ENCODE results near the gene NEURL1B. TPM values are rescaled to one million over a fixed set of nuclear protein-coding genes. Genes with fewer than 3 reads are reported as not detected.

Gene NEURL1B
- polyA plus RNA-seq, 1 of the 3 experiments (the other 2 are of a cell fraction): 2.8 TPM

DNA sequence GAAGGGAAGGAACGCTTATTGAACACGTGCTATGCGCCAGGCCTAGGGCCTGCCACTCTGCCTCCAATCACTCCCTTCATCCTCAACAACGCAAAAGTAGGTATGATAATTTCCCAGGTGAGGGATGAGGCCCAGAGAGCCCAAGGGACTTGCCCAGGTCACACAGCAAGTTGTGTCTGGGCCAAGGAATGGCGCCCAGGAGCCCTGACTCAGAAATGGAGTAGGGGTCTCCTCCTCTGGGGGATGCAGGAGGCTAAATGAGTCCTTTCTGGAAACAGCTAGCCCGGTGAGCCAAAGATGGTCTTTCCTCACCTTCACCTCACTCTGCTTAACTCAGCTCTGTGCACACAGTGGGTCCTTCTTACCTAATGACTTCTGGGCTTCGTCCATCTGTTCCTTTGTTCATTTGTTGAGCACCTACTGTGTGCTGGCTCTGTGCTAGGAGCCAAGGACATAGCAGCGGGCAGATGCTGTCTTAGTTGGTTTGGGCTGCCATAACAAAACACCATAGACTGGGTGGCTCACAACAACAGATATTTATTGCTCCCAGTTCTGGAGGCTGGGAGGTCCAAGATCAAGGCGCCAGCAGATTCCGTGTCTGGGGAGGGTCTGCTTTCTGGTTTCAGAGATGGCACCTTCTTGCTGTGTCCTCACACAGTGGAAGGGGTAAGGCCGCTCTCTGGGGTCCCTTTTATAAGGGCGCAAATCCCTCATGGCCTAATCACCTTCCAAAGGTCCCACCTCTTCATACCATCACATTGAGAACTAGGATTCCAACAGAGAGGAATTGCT is 22.3 kb upstream of the NEURL1B start:
- no peak overlapping the region for H3K4me3 ChIP-seq (ENCODE audit: low read depth in 2 of 2, low read length in 1 of 2)
- no peak overlapping the region for H2AFZ ChIP-seq (ENCODE audit: low read depth)
- ChIA-PET CTCF (interaction anchor here (0.7 to 2.3 kb wide), 5 partner anchors 11 to 139 kb away, joined by 3 to 8 read pairs (median 3); no protein-coding TSS in a partner anchor), POLR2A (no interaction called here)
- WGBS (ENCODE audit: low lambda C conversion rate): 73% methylated on average over 10 of the region's 12 CpGs
- no peaks in the 10 kb centered on the region for H3F3A ChIP-seq (replicated peaks; ENCODE audit: insufficient read depth)
- H3K79me2 ChIP-seq (ENCODE audit: insufficient read depth): no peaks in the 10 kb centered on the region
- no peak overlapping the region for H3K9ac ChIP-seq
- TF ChIP-seq SMC3 (IDR thresholded peaks at IDR 0.05; ENCODE audit: low read depth, low read length): no peak
- no peak for TF ChIP-seq CTCF (IDR thresholded peaks at IDR 0.05)
- TF ChIP-seq, protein P1, sequence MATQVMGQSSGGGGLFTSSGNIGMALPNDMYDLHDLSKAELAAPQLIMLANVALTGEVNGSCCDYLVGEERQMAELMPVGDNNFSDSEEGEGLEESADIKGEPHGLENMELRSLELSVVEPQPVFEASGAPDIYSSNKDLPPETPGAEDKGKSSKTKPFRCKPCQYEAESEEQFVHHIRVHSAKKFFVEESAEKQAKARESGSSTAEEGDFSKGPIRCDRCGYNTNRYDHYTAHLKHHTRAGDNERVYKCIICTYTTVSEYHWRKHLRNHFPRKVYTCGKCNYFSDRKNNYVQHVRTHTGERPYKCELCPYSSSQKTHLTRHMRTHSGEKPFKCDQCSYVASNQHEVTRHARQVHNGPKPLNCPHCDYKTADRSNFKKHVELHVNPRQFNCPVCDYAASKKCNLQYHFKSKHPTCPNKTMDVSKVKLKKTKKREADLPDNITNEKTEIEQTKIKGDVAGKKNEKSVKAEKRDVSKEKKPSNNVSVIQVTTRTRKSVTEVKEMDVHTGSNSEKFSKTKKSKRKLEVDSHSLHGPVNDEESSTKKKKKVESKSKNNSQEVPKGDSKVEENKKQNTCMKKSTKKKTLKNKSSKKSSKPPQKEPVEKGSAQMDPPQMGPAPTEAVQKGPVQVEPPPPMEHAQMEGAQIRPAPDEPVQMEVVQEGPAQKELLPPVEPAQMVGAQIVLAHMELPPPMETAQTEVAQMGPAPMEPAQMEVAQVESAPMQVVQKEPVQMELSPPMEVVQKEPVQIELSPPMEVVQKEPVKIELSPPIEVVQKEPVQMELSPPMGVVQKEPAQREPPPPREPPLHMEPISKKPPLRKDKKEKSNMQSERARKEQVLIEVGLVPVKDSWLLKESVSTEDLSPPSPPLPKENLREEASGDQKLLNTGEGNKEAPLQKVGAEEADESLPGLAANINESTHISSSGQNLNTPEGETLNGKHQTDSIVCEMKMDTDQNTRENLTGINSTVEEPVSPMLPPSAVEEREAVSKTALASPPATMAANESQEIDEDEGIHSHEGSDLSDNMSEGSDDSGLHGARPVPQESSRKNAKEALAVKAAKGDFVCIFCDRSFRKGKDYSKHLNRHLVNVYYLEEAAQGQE (IDR thresholded peaks at IDR 0.05; ENCODE audit: low read depth, low read length): no peak
- no peak for TF ChIP-seq JUND (IDR thresholded peaks at IDR 0.05)
- H3K27me3 ChIP-seq (ENCODE audit: insufficient read depth): no peaks in the 10 kb centered on the region
- H3K36me3 ChIP-seq (replicated peaks in 1 of 2; ENCODE audit: control insufficient read depth in 1 of 2, insufficient read depth in 2 of 2, low read length in 1 of 2): no peaks in the 10 kb centered on the region
- H3K27ac ChIP-seq (ENCODE audit: low read depth in 2 of 2, low read length in 1 of 2): no peak overlapping the region
- H3K9me2 ChIP-seq: no peaks in the 10 kb centered on the region
- H3K9me3 ChIP-seq: no peaks in the 10 kb centered on the region
- H4K20me1 ChIP-seq (ENCODE audit: insufficient read depth): no peaks in the 10 kb centered on the region
- no peak for DNase-seq
- H3K4me1 ChIP-seq (ENCODE audit: control insufficient read depth in 1 of 2, insufficient read depth in 2 of 2, low read depth in 1 of 2, low read length in 1 of 2): no peaks in the 10 kb centered on the region
- H3K4me2 ChIP-seq: no peak overlapping the region

DNA sequence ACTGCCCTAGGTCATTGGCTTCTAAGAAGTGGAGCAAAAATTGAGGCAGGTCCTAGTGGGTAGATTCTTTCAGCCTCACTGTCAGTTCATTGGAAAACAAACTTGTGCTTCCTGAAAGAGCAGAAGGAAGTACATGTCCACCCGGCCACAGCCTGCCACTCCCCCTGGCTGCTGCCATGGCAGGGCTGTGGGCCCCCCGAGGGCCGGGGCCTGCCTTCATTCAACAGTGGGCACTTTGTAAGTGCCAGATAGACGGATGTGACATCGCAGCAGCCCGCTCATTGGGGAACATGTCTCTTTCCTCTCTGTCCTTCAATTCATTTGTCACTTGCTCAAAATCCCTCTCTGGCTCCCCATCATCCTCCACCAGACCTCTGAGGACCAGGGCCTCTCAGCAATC is 20.6 kb upstream of the NEURL1B start:
- no peak overlapping the region for H3K27ac ChIP-seq (ENCODE audit: low read depth in 2 of 2, low read length in 1 of 2)
- no peak for TF ChIP-seq YY1 (IDR thresholded peaks at IDR 0.05; ENCODE audit: low read depth)
- TF ChIP-seq MAX (IDR thresholded peaks at IDR 0.05; ENCODE audit: low read depth): no peak
- TF ChIP-seq GABPA (IDR thresholded peaks at IDR 0.05; ENCODE audit: low read depth): no peak
- TF ChIP-seq MXI1 (IDR thresholded peaks at IDR 0.05; ENCODE audit: low read depth, low read length): no peak
- TF ChIP-seq SMC3 (IDR thresholded peaks at IDR 0.05; ENCODE audit: low read depth, low read length): no peak
- TF ChIP-seq TAF1 (IDR thresholded peaks at IDR 0.05; ENCODE audit: borderline replicate concordance, low read depth, low read length): no peak
- TF ChIP-seq USF2 (IDR thresholded peaks at IDR 0.05; ENCODE audit: borderline replicate concordance, low read depth, low read length): no peak
- TF ChIP-seq EZH2phosphoT487 (IDR thresholded peaks at IDR 0.05; ENCODE audit: borderline replicate concordance, low read depth): no peak
- TF ChIP-seq, protein P1 (IDR thresholded peaks at IDR 0.05; ENCODE audit: low read depth, low read length): no peak
- no peak for TF ChIP-seq TEAD4 (IDR thresholded peaks at IDR 0.05; ENCODE audit: borderline replicate concordance, insufficient read depth)
- TF ChIP-seq NFIC (IDR thresholded peaks at IDR 0.05; ENCODE audit: borderline replicate concordance): no peak
- no peaks in the 10 kb centered on the region for H3K4me1 ChIP-seq (ENCODE audit: control insufficient read depth in 1 of 2, insufficient read depth in 2 of 2, low read depth in 1 of 2, low read length in 1 of 2)
- H3K27me3 ChIP-seq (ENCODE audit: insufficient read depth): no peaks in the 10 kb centered on the region
- CTCF ChIA-PET: interaction anchor here (0.5 to 1.4 kb wide), 2 partner anchors 86 to 346 kb away, joined by 3 read pairs; no protein-coding TSS in a partner anchor
- H3K4me3 ChIP-seq (ENCODE audit: low read depth in 2 of 2, low read length in 1 of 2): no peak overlapping the region
- H3K36me3 ChIP-seq (replicated peaks in 1 of 2; ENCODE audit: control insufficient read depth in 1 of 2, insufficient read depth in 2 of 2, low read length in 1 of 2): no peaks in the 10 kb centered on the region
- H3K9me3 ChIP-seq: no peaks in the 10 kb centered on the region
- no peak overlapping the region for H3K9ac ChIP-seq
- no peaks in the 10 kb centered on the region for H3F3A ChIP-seq (replicated peaks; ENCODE audit: insufficient read depth)
- POLR2A ChIA-PET: no interaction called here
- H3K79me2 ChIP-seq (ENCODE audit: insufficient read depth): no peaks in the 10 kb centered on the region
- H2AFZ ChIP-seq (ENCODE audit: low read depth): no peak overlapping the region
- H3K4me2 ChIP-seq: no peak overlapping the region
- H4K20me1 ChIP-seq (ENCODE audit: insufficient read depth): no peaks in the 10 kb centered on the region
- DNase-seq: no peak
- WGBS (ENCODE audit: low lambda C conversion rate): 76% methylated on average over 6 of the region's 6 CpGs
- no peaks in the 10 kb centered on the region for H3K9me2 ChIP-seq
